GM12872 (cell line): ENCODE results near the gene KRT71.

Experiments
- CTCF ChIP-seq: IDR thresholded peaks from 3 replicates; pipeline ENCODE4 v1.5.1; 2011; ENCODE audit warnings: low read depth, mild to moderate bottlenecking, low read length, moderate library complexity; ENCODE audit not compliant: insufficient read depth

KRT71 gene

GRCh38 chr12:52539083-52539820 lies 13.7 kb downstream of the KRT71 start:
- no peak for TF ChIP-seq CTCF

GRCh38 chr12:52537101-52537500 lies 15.8 kb downstream of the KRT71 start:
- TF ChIP-seq CTCF = no peak

GRCh38 chr12:52535574-52535973 lies 17.4 kb downstream of the KRT71 start:
- no peak for TF ChIP-seq CTCF

- no peak for TF ChIP-seq CTCF
Observed at GRCh38 chr12:52534482-52534881, 18.5 kb downstream of the KRT71 start.

DNA sequence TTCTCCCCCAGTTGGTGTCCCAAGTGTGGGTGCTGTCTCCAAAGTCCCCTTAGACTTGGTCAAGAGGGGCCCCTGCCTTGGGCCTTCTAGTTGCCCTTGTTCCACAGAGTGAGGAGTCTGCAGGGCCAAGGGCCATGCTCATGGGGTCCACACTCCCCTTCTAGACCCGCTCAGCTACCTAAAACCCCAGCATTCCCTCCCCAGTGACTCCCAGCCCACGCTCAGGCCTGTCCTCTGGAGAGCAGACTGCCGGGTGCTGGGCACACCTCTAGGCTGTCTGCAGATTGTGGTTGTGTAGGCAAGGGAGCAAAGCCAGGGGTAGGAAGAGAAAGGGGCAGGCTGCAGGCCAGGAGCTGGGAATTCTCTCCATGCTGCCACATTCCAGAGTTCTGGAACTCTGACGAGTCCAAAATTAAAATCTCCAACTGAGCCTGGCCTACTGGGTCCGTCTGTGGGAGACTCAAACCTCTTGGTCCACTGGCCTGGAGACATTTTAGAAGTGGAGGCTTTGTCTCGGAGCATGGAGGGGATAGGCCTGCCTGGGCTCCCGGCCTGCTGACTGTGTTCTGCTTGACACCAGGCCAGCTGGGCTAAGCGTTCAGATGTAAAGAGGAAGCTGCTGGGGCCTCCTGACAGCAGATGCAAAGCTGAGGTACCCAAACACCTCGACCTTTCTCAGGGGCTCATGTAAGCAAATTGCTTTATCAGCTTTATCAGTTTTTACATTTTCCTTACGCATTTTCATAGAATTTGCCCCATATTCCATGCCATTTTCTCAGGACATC lies 19.1 kb downstream of the KRT71 start:
- TF ChIP-seq CTCF = no peak

GRCh38 chr12:52532636-52533035 lies 20.3 kb downstream of the KRT71 start:
- TF ChIP-seq CTCF = no peak

- TF ChIP-seq CTCF = no peak
Observed at GRCh38 chr12:52531566-52532300, 21.2 kb downstream of the KRT71 start.
